Epithelial cell of esophagus (primary cell): ENCODE results near the gene OR52M1.

Experiments used
- DNase-seq: peaks from one replicate; pipeline ENCODE4 v3.0.0; 2010; ENCODE audit warnings: low read depth
- H3K4me3 ChIP-seq: 2 replicates; pipeline ENCODE4 v1.5.1; 2011; ENCODE audit warnings: mild to moderate bottlenecking, low read length, control low read depth
- TF ChIP-seq, protein P1 (sequence below): IDR thresholded peaks from 2 replicates; pipeline ENCODE4 v1.5.1; 2011; ENCODE audit warnings: low read depth, mild to moderate bottlenecking, low read length, control low read depth, inconsistent platforms; ENCODE audit not compliant: insufficient read depth; ENCODE audit errors: missing control alignments

Gene OR52M1

DNA sequence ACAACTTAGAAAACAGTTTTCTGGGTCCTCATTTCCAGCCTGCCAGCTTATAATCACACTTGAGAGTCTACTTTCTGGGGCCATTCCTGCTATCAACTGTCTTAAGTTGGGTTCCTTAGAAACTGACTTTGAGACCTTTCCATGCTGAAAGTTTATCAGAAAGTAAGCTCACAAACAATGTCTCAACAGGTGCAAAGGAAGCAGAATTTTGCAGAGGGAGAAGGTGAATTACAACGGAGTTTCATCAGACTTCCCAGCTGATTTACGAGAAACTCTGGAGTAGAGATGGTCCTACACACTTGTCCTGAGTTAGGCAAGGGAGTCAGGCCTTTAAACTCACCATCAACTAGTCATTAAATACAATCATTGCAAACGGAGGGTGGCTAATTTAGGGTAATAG, 31.9 kb downstream of the OR52M1 start:
- TF ChIP-seq, protein P1, sequence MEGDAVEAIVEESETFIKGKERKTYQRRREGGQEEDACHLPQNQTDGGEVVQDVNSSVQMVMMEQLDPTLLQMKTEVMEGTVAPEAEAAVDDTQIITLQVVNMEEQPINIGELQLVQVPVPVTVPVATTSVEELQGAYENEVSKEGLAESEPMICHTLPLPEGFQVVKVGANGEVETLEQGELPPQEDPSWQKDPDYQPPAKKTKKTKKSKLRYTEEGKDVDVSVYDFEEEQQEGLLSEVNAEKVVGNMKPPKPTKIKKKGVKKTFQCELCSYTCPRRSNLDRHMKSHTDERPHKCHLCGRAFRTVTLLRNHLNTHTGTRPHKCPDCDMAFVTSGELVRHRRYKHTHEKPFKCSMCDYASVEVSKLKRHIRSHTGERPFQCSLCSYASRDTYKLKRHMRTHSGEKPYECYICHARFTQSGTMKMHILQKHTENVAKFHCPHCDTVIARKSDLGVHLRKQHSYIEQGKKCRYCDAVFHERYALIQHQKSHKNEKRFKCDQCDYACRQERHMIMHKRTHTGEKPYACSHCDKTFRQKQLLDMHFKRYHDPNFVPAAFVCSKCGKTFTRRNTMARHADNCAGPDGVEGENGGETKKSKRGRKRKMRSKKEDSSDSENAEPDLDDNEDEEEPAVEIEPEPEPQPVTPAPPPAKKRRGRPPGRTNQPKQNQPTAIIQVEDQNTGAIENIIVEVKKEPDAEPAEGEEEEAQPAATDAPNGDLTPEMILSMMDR, result no peak
- H3K4me3 ChIP-seq, result no peak overlapping the region
- DNase-seq, result no peak

GRCh38 chr11:4577761-4578160, 32.8 kb downstream of the OR52M1 start:
- TF ChIP-seq, protein P1, result no peak
- peak; percentile 4 for DNase-seq
- no peak overlapping the region for H3K4me3 ChIP-seq

- no peak for DNase-seq
- no peak overlapping the region for H3K4me3 ChIP-seq
- TF ChIP-seq, protein P1, result no peak
These were observed 33.6 kb downstream of the OR52M1 start for GRCh38 chr11:4578624-4579023.

- TF ChIP-seq, protein P1, result no peak
- DNase-seq, result no peak
- H3K4me3 ChIP-seq, result no peak overlapping the region
These were observed 35.1 kb downstream of the OR52M1 start for GRCh38 chr11:4580124-4580523.

DNA sequence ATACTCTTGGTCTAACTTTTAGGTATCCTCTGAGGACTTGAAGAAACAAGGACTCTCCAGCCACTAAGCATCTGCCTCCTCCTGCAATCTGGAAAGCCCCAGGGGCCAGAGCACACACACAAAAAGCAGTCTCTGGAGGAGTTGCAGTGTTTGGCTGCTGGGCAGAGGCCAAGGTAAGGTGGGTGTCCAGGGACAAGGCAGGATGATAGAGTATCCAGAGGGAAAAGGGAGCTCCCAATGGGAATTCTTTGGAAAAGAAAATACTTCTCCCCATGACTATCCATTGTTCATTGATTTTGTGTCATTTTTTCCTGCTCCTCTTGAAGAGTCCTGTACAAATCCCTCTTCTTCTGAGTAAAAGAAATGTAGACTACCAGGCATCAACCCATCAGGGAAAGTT, 36.5 kb downstream of the OR52M1 start, which contains the start of gene OR52I2:
TSS of gene OR52I2 (plus strand) at position 301 of the 400 bp plus-strand sequence.
- TF ChIP-seq, protein P1, result no peak
- no peak for DNase-seq
- H3K4me3 ChIP-seq, result no peak within 1 kb of the TSS

- DNase-seq, result no peak
- no peak overlapping the region for H3K4me3 ChIP-seq
- TF ChIP-seq, protein P1, result no peak
These were observed 44.0 kb downstream of the OR52M1 start for GRCh38 chr11:4589017-4589416.

- TF ChIP-seq, protein P1, result no peak
- no peak within 1 kb of the TSS for H3K4me3 ChIP-seq
- DNase-seq, result no peak
These were observed 48.7 kb downstream of the OR52M1 start, which contains the start of gene OR52I1 for GRCh38 chr11:4593739-4594138. OR52I1 (plus strand) TSS chr11:4594039; CDS start chr11:4594039, 0 bp downstream.
